Left hindlimb (tissue), 1 donor: ENCODE data around the gene KANSL3.
"Not testable (repeated sequence)": the region's sequence is repeated elsewhere in the genome, so short reads cannot be mapped to it uniquely, and the experiment has no call there.

Experiments used
- DNase-seq: peaks from one replicate; pipeline ENCODE4 v3.0.0-alpha.2; 2018

The KANSL3 gene

GRCh38 chr2:96601382-96602292 is 36.5 kb downstream of the KANSL3 start:
- DNase-seq: no peak

DNA sequence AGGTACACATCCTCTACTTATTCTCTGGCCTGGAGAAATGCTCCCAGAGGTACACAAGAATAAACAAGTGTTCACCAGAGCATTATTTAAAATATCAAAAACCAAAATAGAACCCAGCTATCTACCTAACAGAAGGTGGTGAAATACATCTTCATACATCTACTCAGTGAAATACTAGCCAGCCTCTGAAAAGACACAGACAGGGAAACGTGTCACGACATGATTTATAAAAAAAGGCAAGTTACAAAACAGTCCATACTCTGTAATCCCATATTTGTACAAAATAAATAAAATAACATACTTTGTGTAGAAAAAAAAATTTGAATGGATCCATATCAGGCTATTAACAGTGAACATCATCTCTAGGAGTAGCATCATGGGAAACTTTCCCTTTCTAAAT is 38.2 kb downstream of the KANSL3 start:
- DNase-seq: no peak

DNA sequence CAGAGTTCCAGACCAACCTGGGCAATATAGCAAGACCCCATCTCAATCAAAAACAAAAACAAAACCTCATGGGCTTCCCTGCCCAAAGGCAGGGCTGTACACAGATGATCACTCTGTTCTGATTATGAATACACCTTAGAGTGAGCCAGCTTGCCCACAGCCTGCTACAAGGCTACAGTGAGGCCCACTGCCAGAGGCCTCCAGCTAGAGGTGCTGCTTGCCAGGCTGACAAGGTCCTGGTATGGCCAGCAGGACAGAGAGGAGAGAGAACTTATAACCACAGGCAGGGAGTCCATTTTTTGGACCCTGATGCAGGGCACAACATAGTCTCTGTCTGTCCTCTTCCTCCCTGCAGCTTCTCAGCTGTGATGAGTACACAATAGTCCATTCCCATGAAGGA is 41.5 kb downstream of the KANSL3 start:
- DNase-seq: no peak

DNA sequence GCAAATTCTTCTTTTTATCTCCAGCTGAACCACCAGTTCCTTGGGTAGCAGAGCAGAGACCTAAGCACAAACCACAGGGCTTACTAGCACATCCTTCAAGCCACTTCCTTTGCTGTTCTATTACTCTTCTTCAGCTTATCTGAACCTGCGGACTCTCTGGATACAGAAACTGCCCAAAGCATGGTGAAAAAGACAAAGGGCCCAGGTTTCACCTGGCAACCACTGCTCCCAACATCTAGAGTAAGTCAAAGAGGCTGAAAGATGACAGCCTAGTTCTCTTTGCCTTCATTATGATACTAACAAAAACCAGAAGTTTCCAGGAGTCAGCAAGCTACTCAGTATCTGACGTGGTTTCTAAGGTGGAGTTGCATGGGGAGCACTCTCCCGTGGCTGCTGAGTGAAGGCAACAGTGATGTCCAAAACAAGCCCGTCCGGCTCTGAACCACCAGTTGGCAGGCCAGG is 43.4 kb downstream of the KANSL3 start:
- no peak for DNase-seq

GRCh38 chr2:96594282-96594681 is 43.8 kb downstream of the KANSL3 start:
- DNase-seq: no peak

- no peak for DNase-seq
Measured at GRCh38 chr2:96591494-96591893, 46.6 kb downstream of the KANSL3 start.

GRCh38 chr2:96591054-96591453 is 47.1 kb downstream of the KANSL3 start:
- DNase-seq: no peak

GRCh38 chr2:96587843-96588242 is 50.3 kb downstream of the KANSL3 start:
- no peak for DNase-seq

- no peak for DNase-seq
Measured at GRCh38 chr2:96584017-96584416, 54.1 kb downstream of the KANSL3 start.

GRCh38 chr2:96580771-96581170 is 57.3 kb downstream of the KANSL3 start:
- DNase-seq: no peak

- DNase-seq: no peak
Measured at GRCh38 chr2:96579422-96579821, 58.7 kb downstream of the KANSL3 start.

DNA sequence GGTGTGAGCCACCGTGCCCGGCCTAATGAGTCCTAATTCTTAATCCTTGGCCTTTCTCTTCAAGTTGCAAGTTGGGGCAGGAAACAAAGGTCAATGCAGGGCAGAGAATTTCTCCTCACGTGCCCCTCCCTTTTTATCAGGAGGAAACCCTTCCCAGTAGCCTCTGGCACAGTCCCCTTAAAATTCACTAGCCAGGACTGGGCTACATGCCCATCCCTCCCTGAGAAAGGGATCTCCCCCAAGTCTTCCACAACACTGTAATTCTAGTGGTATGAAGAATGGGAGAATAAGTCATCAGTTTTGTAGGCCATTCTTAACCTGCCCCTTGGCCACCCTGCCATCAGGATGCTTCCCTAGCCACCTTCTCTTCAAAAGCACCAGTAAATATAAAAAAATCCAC is 59.4 kb downstream of the KANSL3 start:
- no peak for DNase-seq

DNA sequence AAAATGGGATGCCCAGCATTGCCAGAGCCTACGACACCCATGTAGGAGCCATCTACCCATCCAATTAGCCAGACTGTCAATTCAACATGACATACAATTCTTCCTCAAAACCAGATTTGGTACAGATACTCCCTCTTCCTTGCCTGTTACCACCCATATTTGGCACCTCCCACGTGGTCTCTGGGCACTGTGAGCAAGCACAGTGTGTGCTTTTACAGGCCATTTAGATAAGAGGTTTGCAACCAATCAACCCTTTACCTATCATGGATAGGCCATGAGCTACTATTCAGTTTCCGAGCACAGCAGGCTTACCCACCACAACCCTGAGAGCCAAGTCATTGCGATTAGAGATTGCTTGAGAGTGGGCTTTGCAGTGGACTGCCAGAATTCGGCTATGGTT is 60.6 kb downstream of the KANSL3 start:
- DNase-seq: no peak

DNA sequence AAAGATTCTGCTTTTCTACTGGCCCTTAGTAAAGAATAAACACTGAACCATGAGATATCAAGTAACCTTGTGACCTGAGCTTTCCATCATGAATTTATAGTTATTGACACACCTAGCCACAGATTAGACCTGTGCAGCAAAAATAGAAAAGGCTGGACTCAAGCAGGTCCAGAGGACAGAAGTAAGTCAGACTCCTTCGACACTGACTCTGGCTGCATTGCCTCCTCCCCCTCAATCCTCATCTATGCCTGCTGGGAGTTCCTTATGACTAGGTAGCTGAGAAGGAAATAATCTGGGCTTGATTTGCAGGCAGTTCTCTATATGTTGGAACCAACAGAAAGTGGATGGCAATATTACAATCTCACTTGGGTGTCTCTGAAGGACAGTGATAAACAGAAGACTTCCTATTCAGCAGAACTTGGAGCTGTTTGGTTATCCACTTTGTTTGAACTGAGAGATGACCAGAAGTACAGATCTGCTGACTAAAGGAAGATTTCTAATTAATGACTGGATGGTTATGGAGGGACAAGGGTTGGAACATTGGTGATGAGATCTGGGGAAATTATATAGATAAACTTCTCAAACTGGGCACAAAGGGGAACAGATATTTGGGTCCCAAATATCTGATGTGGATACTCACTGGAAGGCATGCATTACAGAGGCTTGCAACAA is 62.2 kb downstream of the KANSL3 start:
- no peak for DNase-seq

DNA sequence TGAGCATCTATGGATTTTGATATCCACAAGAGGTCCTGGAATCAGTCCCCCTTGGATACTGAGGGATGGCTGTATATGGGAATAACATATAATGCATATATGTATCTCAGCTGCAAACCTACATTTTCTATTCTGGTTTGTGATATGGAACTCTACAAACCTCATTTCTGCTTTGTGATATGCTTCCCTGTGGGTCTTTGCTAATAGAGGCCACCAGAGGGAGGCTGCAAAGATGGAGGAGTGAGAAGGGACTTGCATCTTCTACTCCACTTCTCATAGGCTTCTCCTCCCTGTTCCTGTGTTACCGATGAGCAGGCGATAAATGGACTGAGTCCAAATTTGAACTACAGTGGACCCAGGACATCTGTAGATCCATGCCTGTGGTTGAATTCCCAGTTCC is 63.7 kb downstream of the KANSL3 start:
- DNase-seq: no peak

DNA sequence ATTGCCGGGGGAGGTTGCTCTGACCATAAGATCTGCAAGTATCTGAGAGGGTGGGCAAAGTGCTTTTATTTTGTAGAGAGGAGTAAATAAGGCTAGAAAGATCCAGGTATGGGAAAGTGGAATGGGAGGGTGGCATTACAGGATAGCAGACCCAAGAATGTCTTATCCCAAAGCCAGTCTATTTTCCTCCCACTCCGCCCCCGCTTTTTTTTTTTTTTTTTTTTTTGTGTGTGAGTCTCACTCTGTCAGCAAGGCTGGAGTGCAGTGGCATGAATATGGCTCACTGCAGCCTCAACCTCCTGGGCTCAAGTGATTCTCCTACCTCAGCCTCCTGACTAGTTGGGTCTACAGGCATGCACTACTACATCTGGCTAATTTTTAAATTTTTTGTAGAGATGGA is 70.0 kb downstream of the KANSL3 start:
- DNase-seq: no peak

DNA sequence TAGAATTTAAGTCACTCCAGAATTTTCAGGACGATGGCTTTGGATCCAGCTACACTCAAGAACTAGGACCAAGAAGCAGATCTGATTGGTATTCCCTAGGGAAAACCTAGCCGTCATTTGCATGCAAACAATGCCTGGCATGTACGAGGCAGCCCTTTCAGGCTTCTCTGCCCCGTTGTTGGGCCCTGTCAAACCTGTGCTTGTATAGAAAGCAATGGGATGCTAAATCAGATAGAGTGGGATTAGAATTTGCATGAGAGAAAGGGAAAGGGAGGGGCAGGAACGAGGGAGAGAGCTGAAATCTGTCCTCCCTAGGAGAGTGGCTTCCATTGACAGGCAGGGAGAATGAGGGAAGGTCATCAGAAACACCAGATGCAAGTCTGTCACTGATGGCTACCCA is 73.0 kb downstream of the KANSL3 start:
- DNase-seq: no peak

DNA sequence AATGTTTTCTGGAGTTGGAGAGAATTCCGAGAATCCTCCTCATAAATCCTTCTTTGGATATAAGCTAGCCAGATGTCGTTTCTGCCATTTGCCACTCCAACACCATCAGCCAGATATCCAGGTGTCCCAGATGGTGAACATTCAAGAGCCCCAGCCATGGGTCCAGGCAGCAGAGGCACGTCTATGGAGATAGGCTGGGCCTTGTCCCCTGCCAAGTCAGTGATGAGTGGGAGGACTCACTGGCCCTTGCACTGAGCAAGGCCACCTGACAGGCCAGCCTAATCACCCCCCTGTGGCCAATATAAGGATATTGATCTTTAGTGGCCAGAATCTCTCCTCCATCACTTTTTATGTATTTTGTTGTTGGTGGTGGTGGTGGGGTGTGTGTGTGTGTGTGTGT is 73.5 kb downstream of the KANSL3 start:
- no peak for DNase-seq

- no peak for DNase-seq
Measured at GRCh38 chr2:96564026-96564425, 74.1 kb downstream of the KANSL3 start.

- no peak for DNase-seq
Measured at GRCh38 chr2:96558485-96558884, 79.6 kb downstream of the KANSL3 start.

GRCh38 chr2:96558061-96558460 is 80.1 kb downstream of the KANSL3 start:
- DNase-seq: no peak

- DNase-seq: not testable (repeated sequence)
Measured at GRCh38 chr2:96557421-96557820, 80.7 kb downstream of the KANSL3 start.

DNA sequence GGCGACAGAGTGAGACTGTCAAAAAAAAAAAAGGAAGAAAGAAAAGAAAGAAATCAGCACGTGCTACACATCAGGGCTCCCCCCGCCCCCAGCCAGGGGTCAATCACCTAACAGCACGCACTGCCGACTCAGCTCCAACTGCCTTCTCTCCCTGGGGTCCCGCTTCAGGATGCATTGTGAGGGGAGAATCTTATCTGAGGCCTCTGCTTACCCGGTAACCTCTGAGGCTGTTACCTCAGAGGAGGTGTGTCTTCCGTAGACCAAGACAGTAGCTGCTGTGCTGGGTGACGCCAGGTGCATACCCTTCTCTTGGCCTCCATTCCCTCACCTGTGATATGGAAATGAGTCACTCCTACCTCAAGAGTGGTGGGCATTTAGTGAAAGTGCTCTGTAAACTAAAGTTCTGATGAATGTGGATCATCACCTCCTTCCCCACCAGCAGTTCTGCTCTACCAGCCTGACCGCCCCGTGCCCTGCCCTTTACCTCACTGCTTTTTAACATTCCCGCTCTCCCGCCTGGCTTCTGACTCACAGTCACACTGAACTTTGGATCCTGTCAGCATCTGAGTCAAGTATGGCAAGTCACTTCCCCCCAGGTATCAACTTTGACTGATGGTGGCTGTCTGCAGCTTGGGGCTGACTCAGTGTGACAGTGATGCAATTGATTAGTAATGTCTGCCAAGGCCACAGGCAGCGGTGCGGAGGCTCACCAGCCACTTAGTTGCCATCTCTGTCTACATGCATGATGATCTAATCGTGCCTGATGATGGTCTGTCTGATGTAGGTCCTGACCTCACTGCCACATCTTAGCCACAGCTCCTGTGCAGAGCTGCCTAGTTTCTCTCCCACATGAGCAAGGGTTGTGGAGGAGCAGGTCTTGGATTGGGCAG is 81.4 kb downstream of the KANSL3 start:
- DNase-seq: no peak
